Measurements from ENCODE around the gene RABL6.

The RABL6 gene

DNA sequence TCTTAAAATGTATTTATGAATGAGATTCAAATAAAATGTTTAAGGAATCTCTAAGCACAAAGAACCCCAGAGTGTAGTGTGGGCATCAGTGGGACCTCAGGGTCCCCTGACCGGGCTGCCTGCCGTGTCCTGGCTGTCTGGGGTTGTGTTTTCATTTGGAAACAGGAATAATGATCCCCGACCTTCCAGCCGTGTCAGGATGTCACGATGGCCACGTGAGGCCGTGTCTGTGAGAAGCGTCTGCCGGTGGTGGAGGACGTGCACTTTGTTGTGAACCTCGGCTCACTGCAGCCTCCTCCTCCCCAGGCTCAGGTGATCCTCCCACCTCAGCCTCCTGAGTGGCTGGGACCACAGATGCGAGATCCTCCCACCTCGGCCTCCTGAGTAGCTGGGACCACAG, 82.9 kb downstream of the RABL6 start:
- TF ChIP-seq, protein P1, sequence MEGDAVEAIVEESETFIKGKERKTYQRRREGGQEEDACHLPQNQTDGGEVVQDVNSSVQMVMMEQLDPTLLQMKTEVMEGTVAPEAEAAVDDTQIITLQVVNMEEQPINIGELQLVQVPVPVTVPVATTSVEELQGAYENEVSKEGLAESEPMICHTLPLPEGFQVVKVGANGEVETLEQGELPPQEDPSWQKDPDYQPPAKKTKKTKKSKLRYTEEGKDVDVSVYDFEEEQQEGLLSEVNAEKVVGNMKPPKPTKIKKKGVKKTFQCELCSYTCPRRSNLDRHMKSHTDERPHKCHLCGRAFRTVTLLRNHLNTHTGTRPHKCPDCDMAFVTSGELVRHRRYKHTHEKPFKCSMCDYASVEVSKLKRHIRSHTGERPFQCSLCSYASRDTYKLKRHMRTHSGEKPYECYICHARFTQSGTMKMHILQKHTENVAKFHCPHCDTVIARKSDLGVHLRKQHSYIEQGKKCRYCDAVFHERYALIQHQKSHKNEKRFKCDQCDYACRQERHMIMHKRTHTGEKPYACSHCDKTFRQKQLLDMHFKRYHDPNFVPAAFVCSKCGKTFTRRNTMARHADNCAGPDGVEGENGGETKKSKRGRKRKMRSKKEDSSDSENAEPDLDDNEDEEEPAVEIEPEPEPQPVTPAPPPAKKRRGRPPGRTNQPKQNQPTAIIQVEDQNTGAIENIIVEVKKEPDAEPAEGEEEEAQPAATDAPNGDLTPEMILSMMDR (conservative IDR thresholded peaks at IDR 0.05; ENCODE audit: low read length) = no peak
- H3K4me3 ChIP-seq (ENCODE audit: low read length) = no peak overlapping the region
- no peak for DNase-seq (ENCODE audit: low read depth)

Measured in AG10803 (cell line).